GM12892 (cell line): Measurements from ENCODE around the gene EXPH5.

ENCODE experiments used
- POLR2A ChIP-seq: IDR thresholded peaks from 2 replicates; pipeline ENCODE4 v1.6.1; 2011; ENCODE audit warnings: low read depth, low read length, control low read depth
- POLR2AphosphoS5 ChIP-seq: IDR thresholded peaks from 2 replicates; pipeline ENCODE4 v1.6.1; 2011; ENCODE audit warnings: low read depth, low read length, control low read depth

- no peak for TF ChIP-seq POLR2A
- TF ChIP-seq POLR2AphosphoS5: no peak
These were observed 8.6 kb downstream of the EXPH5 start for GRCh38 chr11:108584973-108585372.
